Measurements from ENCODE around the gene RPS25.
"Not testable (repeated sequence)": the region's sequence is repeated elsewhere in the genome, so short reads cannot be mapped to it uniquely, and the experiment has no call there.

The RPS25 gene

DNA sequence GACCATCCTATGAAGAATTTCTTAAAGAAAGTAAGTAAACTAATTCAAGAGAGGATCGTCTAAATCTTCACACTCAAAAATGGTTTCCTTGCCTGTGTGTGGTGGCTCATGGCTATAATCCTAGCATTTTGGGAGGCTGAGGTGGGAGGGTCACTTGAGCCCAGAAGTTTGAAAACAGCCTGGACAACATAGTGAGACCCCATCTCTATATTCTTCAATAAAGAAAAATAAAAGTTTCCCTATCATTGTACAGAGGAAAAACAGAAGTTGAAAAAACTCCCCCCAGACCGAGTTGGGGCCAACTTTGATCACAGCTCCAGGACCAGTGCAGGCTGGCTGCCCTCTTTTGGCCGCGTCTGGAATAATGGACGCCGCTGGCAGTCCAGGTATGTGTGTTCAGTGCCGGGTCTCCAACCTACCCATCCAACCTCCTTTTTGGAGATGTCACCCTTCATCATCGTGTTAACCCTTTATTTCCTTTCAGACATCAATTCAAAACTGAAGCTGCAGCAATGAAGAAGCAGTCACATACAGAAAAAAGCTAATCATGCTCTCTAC, 3.0 kb downstream of the RPS25 start:
- DNase-seq (ENCODE audit: low spot score), result no peak

DNA sequence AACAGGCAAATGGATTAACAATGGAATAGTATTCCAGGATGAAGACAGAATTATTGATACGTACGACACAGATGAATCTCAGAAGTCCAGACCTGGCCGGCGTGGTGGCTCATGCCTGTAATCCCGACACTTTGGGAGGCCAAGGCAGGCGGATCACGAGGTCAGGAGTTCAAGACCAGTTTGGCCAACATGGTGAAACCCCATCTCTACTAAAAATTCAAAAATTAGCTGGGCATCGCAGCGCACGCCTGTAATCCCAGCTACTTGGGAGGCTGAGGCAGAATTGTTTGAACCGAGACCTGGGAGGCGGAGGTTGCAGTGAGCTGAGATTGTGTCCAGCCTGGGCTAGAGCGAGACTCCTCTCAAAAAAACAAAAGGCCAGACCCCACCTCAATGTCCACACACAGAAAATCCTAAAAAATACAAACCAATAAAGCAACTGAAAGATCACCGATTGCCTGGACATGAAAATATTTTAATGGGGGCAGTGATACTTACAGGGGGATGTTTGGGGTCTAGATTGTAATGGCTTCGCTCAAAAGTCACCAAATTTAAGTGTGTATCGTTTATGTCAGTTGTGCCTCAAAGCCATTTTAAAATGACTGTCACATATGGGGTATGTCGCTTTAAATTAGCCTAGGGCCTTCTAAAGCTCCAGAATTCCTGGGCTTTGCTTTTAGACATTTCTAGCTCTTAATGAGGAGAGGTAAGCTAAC, 3.8 kb downstream of the RPS25 start:
- no peak for DNase-seq (ENCODE audit: low spot score)

DNA sequence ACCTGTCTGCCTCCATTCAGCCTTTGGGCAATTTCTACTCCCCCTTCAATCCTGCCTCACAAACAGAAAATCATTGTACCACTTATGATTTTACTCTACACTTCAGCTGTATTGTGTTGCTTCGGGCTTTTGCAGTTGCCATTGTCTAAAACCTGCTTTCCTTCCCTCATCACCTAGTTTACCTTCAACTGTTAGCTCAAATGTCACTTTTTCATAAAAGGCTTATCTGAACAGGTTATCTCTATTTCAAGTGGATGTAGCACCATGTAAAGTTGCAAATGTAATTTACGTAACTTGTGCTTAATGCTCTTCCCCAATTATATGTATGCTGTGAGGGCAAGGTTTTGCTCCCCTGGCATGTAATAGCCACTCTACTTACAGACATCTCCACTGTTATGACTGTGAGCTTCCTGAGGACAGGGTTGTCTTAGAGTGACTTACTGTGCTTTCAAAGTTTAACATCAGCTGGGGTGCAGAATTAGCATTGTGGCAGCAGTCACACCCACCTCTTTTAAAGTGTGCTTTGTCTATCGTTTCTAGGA, 5.4 kb downstream of the RPS25 start:
- no peak for DNase-seq (ENCODE audit: low spot score)

DNA sequence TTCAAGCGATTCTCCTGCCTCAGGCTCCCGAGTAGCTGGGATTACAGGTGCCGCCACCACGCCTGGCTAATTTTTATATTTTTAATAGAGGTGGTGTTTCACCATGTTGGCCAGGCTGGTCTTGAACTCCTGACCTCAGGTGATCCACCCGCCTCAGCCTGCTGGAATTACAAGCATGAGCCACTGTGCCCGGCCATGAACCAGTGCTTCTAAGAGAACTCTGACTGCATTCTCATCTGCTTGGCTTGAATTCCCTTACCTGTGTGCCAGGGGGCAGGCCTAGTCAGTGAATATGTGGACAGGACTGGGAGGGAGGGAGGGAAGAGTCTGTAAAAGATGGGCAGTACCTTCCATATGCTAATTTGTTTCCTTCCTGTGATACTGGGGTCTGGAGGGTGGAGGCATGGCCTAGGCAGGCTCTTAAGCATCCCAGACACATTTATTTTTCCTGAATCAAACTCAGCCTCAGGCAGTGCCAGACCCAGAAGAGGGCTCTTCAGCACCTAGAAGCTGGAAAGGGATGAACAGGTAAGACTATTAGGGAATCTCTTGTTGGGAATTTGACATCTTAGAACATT, 6.6 kb downstream of the RPS25 start:
- DNase-seq (ENCODE audit: low spot score), result no peak

DNA sequence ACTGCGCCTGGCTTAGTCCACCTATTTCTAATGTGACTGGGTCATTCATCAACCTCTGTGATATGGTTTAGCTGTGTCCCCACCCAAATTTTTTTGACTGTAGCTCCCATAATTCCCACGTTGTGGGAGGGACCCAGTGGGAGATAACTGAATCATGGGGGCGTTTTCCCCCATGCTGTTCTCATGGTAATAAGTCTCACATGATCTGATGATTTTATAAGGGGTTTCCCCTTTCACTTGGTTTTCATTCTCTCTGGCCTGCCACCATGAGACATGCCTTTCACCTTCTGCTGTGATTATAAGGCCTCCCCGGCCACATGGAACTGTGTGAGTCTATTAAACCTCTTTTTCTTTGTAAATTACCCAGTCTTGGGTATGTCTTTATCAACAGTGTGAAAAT, 11.5 kb downstream of the RPS25 start:
- no peak for DNase-seq (ENCODE audit: low spot score)

DNA sequence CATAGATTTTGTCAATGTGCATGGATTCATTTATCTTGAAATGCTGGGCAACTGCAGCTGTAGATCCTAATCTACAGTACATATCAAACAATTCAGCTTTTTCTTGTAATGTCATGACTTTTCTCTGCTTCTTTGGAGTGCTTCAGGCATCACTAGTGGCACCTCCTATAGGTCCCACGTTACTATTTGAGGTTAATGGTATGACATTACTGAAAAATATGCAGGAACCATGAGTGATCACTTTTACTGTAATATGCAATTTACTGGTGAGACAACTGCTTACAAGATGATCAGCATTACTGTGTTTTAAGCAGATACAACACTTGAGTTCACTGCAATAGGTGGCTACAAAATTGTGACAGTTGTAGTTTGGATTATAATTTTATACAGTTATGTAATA, 17.2 kb downstream of the RPS25 start:
- DNase-seq (ENCODE audit: low spot score), result no peak

DNA sequence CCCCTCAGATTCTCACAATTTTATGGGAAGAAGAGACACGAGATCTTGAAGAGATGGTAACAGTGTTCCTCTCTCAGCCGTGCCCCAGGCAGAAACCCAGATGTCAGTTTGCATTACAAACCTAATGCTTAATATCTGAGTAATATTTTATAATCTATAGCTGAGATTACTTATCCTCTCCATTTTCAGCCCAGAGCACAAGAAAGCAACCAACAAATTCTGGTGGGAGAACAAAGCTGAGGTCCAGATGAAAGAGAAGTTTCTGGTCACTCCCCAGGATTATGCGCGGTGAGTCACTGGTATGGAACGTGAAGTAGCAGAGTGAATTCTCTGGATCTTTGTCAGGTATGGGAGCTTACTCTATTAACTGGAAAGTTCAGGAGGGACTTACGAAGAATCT, 19.3 kb downstream of the RPS25 start:
- DNase-seq (ENCODE audit: low spot score), result peak; percentile 65

DNA sequence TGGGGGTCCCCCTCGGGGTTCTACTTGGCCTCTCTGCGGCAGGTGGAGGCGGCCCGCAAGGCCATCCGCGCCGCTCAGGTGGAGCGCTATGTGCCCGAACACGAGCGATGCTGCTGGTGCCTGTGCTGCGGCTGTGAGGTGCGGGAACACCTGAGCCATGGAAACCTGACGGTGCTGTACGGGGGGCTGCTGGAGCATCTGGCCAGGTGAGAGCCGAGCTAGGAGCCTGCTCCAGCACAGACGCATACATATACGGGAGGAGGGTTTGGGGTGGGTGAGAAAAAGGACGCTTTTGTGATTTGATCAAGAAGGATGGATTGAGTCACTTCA, 19.8 kb downstream of the RPS25 start:
- no peak for DNase-seq (ENCODE audit: low spot score)

DNA sequence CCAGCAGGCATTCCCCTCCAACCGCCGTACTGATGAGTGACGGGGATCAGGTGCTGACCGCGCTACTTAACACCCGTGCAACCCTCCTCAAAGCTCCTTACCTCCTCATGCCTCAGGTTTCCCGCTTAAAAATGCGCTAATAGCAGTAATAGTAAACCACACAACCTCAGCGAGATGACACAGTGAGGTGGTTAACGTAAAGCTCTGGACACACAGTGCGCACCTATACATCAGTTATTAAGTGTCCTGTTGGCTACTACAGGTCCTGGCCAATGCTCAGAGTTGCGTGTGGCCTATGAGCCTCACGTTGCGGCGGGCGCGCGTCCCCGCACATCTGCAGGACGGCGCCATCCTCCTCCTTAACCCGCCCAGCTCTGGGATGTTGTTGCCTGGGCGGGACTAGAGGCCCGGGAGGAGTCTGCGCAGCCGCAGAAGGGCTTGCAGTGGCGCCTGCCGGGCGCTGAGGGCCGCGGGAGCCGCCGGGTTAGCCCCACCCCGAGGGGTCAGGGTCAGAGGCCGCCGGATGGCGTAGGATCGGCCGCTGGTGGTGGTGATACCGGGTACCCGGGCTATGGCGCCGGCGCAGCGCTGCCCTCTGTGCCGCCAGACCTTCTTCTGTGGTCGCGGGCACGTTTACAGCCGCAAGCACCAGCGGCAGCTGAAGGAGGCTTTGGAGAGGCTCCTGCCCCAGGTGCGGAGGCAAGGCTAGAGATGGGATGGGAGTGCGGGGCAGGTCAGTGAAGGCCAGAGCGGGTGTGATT, 20.3 kb downstream of the RPS25 start, which contains the start of gene CENATAC:
Gene CENATAC, plus strand, starts transcription at position 512 of the 761 bp plus-strand sequence. Its CDS starts 60 bp downstream, at position 572.
- DNase-seq (ENCODE audit: low spot score), result peak; percentile 100

DNA sequence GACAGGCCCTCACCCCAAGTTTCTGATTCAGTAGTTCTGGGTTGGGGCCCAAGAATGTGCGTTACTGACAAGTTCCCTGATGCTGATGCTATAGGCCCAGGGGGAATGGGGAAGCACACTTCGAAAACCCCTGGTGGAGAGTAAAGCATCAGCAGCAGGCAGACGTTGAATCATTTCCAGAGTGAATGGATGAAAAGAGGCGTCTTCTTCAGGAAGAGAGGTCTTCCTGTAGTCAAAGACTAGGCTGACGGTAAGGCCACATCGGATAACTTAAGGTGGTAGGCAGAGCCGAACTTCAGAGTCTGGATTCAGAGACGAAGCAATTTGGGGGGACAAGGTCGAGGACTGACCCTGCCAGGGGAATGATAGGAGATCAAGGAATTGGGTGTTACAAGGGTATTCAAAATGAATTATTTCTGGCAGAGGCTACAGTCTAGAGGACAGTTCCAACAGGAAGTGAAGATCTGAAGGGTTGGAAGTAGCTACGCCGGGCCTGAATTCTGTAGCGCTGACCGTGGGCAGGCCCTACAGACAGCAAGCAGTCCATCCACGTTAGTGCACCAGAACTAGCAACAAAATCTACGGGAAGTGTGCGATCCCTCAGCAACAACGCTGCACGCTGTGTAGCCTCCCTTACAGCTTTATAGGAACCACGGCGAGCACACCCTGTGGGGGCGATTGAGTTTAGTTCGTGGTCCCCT, 21.1 kb downstream of the RPS25 start:
- DNase-seq (ENCODE audit: low spot score), result peak; percentile 51

DNA sequence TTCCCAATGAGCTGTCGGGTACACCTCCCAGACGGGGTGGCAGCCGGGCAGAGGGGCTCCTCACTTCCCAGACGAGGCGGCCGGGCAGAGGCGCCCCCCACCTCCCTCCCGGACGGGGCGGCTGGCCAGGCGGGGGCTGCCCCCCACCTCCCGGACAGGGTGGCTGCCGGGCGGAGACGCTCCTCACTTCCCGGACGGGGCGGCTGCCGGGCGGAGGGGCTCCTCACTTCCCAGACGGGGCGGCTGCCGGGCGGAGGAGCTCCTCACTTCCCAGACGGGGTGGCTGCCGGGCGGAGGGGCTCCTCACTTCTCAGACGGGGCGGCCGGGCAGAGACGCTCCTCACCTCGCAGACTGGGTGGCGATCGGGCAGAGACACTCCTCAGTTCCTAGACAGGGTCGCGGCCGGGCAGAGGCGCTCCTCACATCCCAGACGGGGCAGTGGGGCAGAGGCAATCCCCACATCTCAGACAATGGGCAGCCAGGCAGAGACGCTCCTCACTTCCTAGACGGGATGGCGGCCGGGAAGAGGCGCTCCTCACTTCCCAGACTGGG, 26.6 kb downstream of the RPS25 start:
- not testable (repeated sequence) for DNase-seq (ENCODE audit: low spot score)

DNA sequence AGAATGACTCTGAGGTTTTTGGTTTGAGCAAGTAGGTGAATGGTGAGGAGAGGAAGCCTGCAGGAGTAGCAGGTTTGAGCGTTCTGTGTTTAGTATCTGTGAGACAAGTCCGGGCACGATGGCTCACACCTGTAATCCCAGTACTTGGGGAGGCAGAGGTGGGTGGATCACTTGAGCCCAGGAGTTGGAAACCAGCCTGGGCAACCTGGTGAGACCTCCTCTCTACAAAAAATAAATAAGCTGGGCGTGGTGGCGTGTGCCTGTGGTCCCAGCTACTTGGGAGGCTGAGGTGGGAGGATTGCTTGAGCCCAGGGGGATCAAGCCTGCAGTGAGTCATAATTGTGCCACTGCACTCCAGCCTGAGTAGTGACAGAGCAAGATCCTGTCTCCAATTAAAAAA, 29.9 kb downstream of the RPS25 start:
- no peak for DNase-seq (ENCODE audit: low spot score)

DNA sequence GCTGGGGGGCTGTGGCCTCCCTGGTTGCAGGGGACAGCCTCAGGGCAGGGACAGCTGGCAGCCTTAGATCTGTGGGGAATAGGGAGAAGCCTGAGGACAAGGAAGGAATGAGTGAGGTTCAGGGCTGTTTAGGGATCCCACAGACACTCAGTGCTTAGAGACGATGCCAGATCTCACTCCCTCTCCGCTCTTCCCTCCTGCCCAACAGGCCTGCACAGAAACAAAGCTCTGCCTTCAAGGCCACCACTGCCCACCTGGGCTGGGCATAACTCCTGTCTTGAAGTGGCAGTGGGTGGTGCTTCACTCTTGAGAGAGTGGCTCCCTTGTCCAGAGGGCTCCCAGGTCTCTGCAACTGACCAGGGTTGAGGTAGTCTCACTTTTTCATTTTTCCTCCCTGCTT, 33.3 kb downstream of the RPS25 start:
- DNase-seq (ENCODE audit: low spot score), result no peak

DNA sequence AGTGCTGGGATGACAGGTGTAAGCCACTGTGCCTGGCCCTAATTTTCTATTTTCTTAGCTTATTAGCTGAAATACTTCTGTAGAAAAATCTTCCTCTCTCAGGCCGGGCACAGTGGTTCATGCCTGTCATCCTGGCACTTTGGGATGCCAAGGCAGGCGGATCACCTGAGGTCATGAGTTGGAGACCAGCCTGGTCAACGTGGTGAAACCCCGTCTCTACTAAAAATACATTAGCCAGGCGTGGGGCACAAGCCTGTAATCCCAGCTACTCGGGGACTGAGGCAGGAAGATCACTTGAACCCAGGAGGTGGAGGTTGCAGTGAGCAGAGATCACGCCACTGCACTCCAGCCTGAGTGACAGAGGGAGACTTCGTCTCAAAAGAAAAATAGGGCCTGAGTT, 33.8 kb downstream of the RPS25 start:
- DNase-seq (ENCODE audit: low spot score), result not testable (repeated sequence)

DNA sequence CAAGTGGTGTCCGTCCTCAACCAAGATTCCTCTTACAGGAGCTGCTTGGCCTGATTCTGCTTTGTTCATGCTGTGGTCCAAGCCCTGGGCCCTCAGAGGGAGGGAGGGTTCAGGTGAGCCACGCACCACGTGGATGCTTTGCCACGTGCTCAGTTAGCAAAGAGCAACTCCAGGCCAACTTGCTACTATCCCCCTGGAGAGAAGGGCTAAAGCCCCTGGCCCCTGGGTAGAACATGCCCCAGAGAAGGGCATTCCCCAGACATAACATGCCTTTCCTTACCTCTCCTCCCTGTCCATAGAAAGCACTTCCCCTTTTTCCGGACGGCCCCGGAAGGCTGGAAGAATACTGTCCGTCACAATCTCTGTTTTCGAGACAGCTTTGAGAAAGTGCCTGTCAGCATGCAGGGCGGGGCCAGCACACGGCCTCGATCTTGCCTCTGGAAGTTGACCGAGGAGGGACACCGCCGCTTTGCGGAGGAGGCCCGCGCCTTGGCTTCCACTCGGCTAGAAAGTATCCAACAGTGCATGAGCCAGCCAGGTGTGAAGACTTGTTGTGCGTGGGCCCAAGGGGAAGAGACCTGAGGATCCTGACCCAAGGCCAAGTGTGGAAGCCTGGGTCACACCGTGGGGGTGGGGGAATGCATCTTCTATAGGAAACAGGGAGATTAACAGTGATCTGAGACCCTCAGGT, 37.8 kb downstream of the RPS25 start:
- DNase-seq (ENCODE audit: low spot score), result no peak

DNA sequence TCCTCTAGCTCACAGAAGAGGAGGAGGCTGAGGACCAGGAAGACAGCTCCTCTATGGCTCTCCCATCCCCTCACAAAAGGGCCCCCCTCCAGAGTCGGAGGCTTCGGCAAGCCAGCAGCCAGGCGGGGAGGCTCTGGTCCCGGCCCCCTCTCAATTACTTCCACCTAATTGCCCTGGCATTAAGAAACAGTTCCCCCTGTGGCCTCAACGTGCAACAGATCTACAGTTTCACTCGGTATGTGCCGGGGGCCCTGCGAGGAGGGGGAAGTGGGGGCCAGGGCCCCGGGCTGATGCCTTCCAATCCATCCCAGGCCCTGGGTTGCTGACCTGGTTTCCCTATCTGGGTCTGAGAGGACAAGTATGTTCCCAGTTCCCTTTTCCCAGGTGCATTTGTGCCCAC, 38.7 kb downstream of the RPS25 start:
- no peak for DNase-seq (ENCODE audit: low spot score)

DNA sequence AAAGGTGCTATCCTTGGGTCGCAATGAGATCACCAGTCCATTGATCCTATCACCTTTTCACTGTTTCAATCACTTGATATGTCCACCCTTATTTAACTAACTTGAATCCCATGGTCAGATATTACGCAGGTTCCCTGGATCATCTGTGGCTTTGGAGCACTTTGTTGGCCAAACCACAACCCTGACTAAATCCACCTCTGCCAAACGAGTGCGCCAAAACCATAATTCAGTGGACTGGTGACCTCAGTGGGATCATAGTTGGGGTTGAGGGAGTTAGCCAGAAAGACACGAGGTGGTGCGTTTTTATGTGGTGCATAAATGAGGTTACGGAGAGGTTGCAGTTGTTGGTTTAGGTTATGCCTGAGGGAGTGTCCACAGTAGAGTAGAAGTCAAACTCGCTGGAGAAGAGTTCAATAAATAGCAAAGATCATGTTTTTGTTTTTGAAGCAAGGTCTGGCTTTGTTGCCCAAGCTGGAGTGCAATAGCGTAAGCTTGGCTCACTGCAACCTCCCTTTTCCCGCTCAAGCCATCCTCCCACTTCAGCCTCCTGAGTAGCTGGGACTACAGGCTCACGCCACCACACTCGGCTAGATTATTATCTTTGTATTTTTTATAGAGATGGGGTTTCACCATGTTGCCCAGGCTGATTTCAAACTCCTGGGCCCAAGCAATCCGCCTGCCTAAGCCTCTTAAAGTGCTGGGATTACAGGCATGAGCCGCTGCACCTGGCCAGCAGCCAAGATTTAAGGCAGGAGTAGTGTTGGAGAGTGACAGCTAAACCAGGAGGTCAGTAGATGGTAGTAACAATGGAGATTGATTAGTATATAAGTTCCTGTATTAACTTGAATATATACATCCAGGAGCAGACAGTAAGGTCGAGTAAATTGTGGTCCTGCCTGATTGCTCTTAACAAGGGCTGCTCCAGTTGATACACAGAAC, 42.1 kb downstream of the RPS25 start:
- no peak for DNase-seq (ENCODE audit: low spot score)

DNA sequence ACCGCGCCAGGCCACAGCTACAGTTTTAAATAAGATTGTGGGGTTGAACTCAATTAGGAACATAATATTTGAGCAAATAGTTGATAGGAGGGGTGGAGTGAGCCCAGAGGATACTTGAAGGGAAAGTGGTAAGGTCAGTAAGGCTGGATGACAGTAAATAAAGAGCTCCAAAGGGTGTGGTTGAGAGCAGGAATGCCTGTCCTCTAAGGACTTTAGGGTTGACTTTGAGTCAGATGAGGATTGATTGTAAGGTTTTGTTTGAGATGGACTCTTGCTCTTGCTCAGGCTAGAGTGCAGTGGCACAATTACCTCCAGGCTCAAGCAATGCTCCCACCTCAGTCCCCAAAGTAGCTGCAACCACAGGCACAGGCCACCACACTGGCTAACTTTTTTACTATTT, 44.2 kb downstream of the RPS25 start:
- DNase-seq (ENCODE audit: low spot score), result no peak

DNA sequence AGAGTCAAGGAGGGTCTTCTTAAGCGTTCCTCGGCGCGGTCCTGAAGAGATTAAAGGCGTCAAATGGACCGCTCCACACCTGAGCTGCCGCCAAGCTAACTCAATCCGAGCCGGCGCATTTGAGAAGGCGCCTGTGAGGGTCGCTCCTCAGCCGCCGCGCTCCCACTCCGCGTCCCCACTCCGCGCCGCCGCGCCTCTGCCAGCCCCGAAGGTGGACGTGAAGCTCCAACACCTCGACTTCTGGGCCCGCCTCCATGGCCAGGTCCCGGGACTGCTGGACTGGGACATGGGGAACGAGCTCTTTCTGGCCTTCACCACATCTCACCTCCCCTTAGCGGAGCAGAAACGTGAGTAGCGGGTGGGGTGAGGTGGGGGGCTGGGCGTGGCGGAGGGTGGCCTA, 46.5 kb downstream of the RPS25 start, which contains the start of gene FOXR1:
Gene FOXR1, plus strand, starts transcription at position 116 of the 400 bp plus-strand sequence. Its CDS starts 171 bp downstream, at position 287.
- DNase-seq (ENCODE audit: low spot score), result no peak

DNA sequence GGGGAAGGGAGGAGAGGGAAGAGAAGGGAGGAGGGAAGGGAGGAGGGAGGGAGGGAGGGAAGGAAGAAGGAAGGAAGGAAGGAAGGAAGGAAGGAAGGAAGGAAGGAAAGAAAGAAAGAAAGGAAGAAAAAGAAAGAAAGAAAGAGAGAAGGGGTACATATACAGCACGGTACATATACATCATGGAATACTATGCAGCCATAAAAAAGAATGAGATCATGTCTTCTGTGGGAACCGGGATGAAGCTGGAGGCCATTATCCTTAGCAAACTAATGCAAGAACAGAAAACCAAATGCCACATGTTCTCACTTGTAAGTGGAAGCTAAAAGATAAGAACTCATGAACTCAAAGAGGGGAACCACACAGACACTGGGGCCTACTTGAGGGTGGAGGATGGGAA, 48.6 kb downstream of the RPS25 start:
- DNase-seq (ENCODE audit: low spot score), result not testable (repeated sequence)

All from GM03348 (cell line).